ENCODE measurements around the gene FLVCR1. TPM values are rescaled to one million over a fixed set of nuclear protein-coding genes. Genes with fewer than 3 reads are reported as not detected.

Gene FLVCR1
- total RNA-seq, 1 donor from 2014 or later = 18.4 TPM

GRCh38 chr1:212944229-212944901 is 86.3 kb downstream of the FLVCR1 start:
- Mint-ChIP-seq H3K36me3 (ENCODE audit: low read depth, unreplicated experiment) (no peaks in the 10 kb centered on the region), H3K4me1 (ENCODE audit: unreplicated experiment) (peaks cover 4% of the 10 kb centered on the region), H3K27ac (ENCODE audit: unreplicated experiment) (no peak overlapping the region), H3K4me3 (ENCODE audit: unreplicated experiment) (no peak overlapping the region), H3K9me3 (ENCODE audit: unreplicated experiment) (no peaks in the 10 kb centered on the region), H3K27me3 (ENCODE audit: unreplicated experiment) (peaks cover 2% of the 10 kb centered on the region)
- no peak for DNase-seq (ENCODE audit: low spot score)
- TF ChIP-seq CTCF (IDR thresholded peaks at IDR 0.05; ENCODE audit: unreplicated experiment) = no peak

- no peak overlapping the region for H3K27ac Mint-ChIP-seq (ENCODE audit: unreplicated experiment)
- peaks cover 7% of the 10 kb centered on the region for H3K27me3 Mint-ChIP-seq (ENCODE audit: unreplicated experiment)
These were observed 87.0 kb downstream of the FLVCR1 start for GRCh38 chr1:212945056-212945455.

GRCh38 chr1:212945463-212946160 is 87.5 kb downstream of the FLVCR1 start:
- Mint-ChIP-seq H3K9me3 (ENCODE audit: unreplicated experiment) (no peaks in the 10 kb centered on the region), H3K27me3 (ENCODE audit: unreplicated experiment) (peaks cover 9% of the 10 kb centered on the region), H3K4me1 (ENCODE audit: unreplicated experiment) (peaks cover 4% of the 10 kb centered on the region), H3K27ac (ENCODE audit: unreplicated experiment) (no peak overlapping the region), H3K36me3 (ENCODE audit: low read depth, unreplicated experiment) (no peaks in the 10 kb centered on the region), H3K4me3 (ENCODE audit: unreplicated experiment) (no peak overlapping the region)
- no peak for TF ChIP-seq CTCF (IDR thresholded peaks at IDR 0.05; ENCODE audit: unreplicated experiment)
- DNase-seq (ENCODE audit: low spot score) = no peak

More at GRCh38 chr1:212945056-212945455, 87.0 kb downstream of the FLVCR1 start:
- Mint-ChIP-seq H3K9me3 (ENCODE audit: unreplicated experiment) (no peaks in the 10 kb centered on the region), H3K4me3 (ENCODE audit: unreplicated experiment) (no peak overlapping the region), H3K4me1 (ENCODE audit: unreplicated experiment) (peaks cover 4% of the 10 kb centered on the region), H3K36me3 (ENCODE audit: low read depth, unreplicated experiment) (no peaks in the 10 kb centered on the region)
- no peak for TF ChIP-seq CTCF (IDR thresholded peaks at IDR 0.05; ENCODE audit: unreplicated experiment)
- DNase-seq (ENCODE audit: low spot score) = no peak

GRCh38 chr1:212946872-212947271 is 88.8 kb downstream of the FLVCR1 start:
- no peak overlapping the region for H3K27ac Mint-ChIP-seq (ENCODE audit: unreplicated experiment)
- H3K9me3 Mint-ChIP-seq (ENCODE audit: unreplicated experiment) = no peaks in the 10 kb centered on the region
- no peaks in the 10 kb centered on the region for H3K36me3 Mint-ChIP-seq (ENCODE audit: low read depth, unreplicated experiment)
- no peak overlapping the region for H3K4me3 Mint-ChIP-seq (ENCODE audit: unreplicated experiment)
- peaks cover 5% of the 10 kb centered on the region for H3K4me1 Mint-ChIP-seq (ENCODE audit: unreplicated experiment)
- no peak for DNase-seq (ENCODE audit: low spot score)
- TF ChIP-seq CTCF (IDR thresholded peaks at IDR 0.05; ENCODE audit: unreplicated experiment) = no peak
- peaks cover 9% of the 10 kb centered on the region for H3K27me3 Mint-ChIP-seq (ENCODE audit: unreplicated experiment)

Other genes starting within 250 kb of the FLVCR1 start
- 1.8 TPM for gene ATF3, start 249.5 kb upstream of the FLVCR1 start, total RNA-seq (ENCODE audit: unreplicated experiment)
- 0.54 TPM for gene BATF3, start 158.4 kb upstream of the FLVCR1 start, total RNA-seq (ENCODE audit: unreplicated experiment)
- gene NSL1, start 66.5 kb upstream of the FLVCR1 start, total RNA-seq (ENCODE audit: unreplicated experiment) = 33.0 TPM
- 9.9 TPM for gene TATDN3, start 66.4 kb upstream of the FLVCR1 start, total RNA-seq (ENCODE audit: unreplicated experiment)
- gene SPATA45, start 10.6 kb upstream of the FLVCR1 start, total RNA-seq (ENCODE audit: unreplicated experiment) = 0.82 TPM
- 8.3 TPM for gene VASH2, start 92.3 kb downstream of the FLVCR1 start, total RNA-seq (ENCODE audit: unreplicated experiment)
- 32.4 TPM for gene ANGEL2, start 157.6 kb downstream of the FLVCR1 start, total RNA-seq (ENCODE audit: unreplicated experiment)
- gene RPS6KC1, start 193.0 kb downstream of the FLVCR1 start, total RNA-seq (ENCODE audit: unreplicated experiment) = 19.9 TPM